Nephron progenitor cell (in vitro differentiated cells): ENCODE measurements around the gene PDGFC.
A peak's percentile ranks its signal among the peaks of the same experiment; 100 is the strongest.

Experiments used
- DNase-seq: peaks from one replicate; pipeline ENCODE4 v3.0.0; 2021
- H3K27ac Mint-ChIP-seq: 2 replicates; pipeline ENCODE4 v1.8.0; 2021; ENCODE audit warnings: mild to moderate bottlenecking, moderate library complexity, mixed read lengths
- H3K27me3 Mint-ChIP-seq: 2 replicates; pipeline ENCODE4 v1.8.0; 2021; ENCODE audit warnings: mild to moderate bottlenecking, low read depth, mixed read lengths; ENCODE audit not compliant: poor library complexity
- H3K36me3 Mint-ChIP-seq: 2 replicates; pipeline ENCODE4 v1.8.0; 2021; ENCODE audit warnings: low read depth, mixed read lengths
- H3K4me1 Mint-ChIP-seq: 2 replicates; pipeline ENCODE4 v1.8.0; 2021; ENCODE audit warnings: mixed read lengths
- H3K4me3 Mint-ChIP-seq: 2 replicates; pipeline ENCODE4 v1.8.0; 2021; ENCODE audit warnings: mild to moderate bottlenecking, moderate library complexity, mixed read lengths
- H3K9me3 Mint-ChIP-seq: 2 replicates; pipeline ENCODE4 v1.8.0; 2021; ENCODE audit warnings: mild to moderate bottlenecking, moderate library complexity, mixed read lengths
- CTCF ChIP-seq: fragments of 200-600 bp; sonication (generic); IDR thresholded peaks from 2 replicates; pipeline ENCODE4 v1.5.0; 2021; ENCODE audit warnings: antibody characterized with exemption

Gene PDGFC

GRCh38 chr4:156963419-156963818 lies 8.2 kb downstream of the PDGFC start:
- Mint-ChIP-seq H3K4me1 (peaks cover 81% of the 10 kb centered on the region), H3K4me3 (no peak overlapping the region), H3K27ac (peak overlapping the region; percentile 68), H3K9me3 (no peaks in the 10 kb centered on the region), H3K27me3 (no peaks in the 10 kb centered on the region), H3K36me3 (peaks cover 3% of the 10 kb centered on the region)
- no peak for TF ChIP-seq CTCF
- no peak for DNase-seq

GRCh38 chr4:156962528-156962974 lies 9.0 kb downstream of the PDGFC start:
- H3K27me3 Mint-ChIP-seq, result no peaks in the 10 kb centered on the region
- H3K9me3 Mint-ChIP-seq, result no peaks in the 10 kb centered on the region
- no peak for TF ChIP-seq CTCF
- H3K4me3 Mint-ChIP-seq, result peak overlapping the region; percentile 12
- peaks cover 3% of the 10 kb centered on the region for H3K36me3 Mint-ChIP-seq
- peak overlapping the region; percentile 87 for H3K27ac Mint-ChIP-seq
- H3K4me1 Mint-ChIP-seq, result peaks cover 81% of the 10 kb centered on the region
- DNase-seq, result no peak

GRCh38 chr4:156962058-156962358 lies 9.6 kb downstream of the PDGFC start:
- H3K27ac Mint-ChIP-seq, result peak overlapping the region; percentile 87
- peak overlapping the region; percentile 12 for H3K4me3 Mint-ChIP-seq

GRCh38 chr4:156961196-156962057 lies 10.2 kb downstream of the PDGFC start:
- no peak for TF ChIP-seq CTCF
- no peak overlapping the region for H3K4me3 Mint-ChIP-seq
- no peaks in the 10 kb centered on the region for H3K27me3 Mint-ChIP-seq
- DNase-seq, result no peak
- peaks cover 8% of the 10 kb centered on the region for H3K36me3 Mint-ChIP-seq
- no peaks in the 10 kb centered on the region for H3K9me3 Mint-ChIP-seq
- peak overlapping the region; percentile 87 for H3K27ac Mint-ChIP-seq
- peaks cover 77% of the 10 kb centered on the region for H3K4me1 Mint-ChIP-seq

More at GRCh38 chr4:156962058-156962358, 9.6 kb downstream of the PDGFC start:
- DNase-seq, result no peak
- TF ChIP-seq CTCF, result no peak
- Mint-ChIP-seq H3K9me3 (no peaks in the 10 kb centered on the region), H3K36me3 (peaks cover 8% of the 10 kb centered on the region), H3K4me1 (peaks cover 81% of the 10 kb centered on the region), H3K27me3 (no peaks in the 10 kb centered on the region)

- no peak for TF ChIP-seq CTCF
- Mint-ChIP-seq H3K4me3 (peak overlapping the region; percentile 25), H3K27me3 (no peaks in the 10 kb centered on the region), H3K4me1 (peaks cover 82% of the 10 kb centered on the region), H3K9me3 (no peaks in the 10 kb centered on the region), H3K27ac (peak overlapping the region; percentile 97), H3K36me3 (peaks cover 15% of the 10 kb centered on the region)
- no peak for DNase-seq
These were observed 12.3 kb downstream of the PDGFC start for GRCh38 chr4:156959298-156959702.
